ENCODE data around the gene DCAF4.

DNA sequence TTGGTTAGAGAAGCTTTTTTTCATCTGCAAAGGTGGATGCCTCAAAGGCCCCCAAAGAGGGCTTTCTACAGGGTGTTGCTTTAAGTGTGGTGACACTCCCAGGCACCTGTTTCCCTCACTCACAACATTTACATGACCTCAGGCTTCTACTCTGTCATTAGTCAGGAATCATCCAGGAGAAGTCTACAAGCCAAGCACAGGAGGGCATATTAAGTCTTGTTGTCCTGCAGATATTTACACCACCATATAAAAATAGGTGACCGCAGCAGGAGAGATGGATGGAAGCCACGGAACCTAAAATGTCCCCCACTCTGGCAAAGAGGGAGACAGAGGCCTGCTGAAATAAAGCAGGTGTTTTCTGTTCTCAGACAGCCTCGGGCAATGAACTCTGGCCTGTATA, 24.9 kb upstream of the DCAF4 start:
- no peak for TF ChIP-seq SIN3A (IDR thresholded peaks at IDR 0.05; ENCODE audit: borderline replicate concordance, insufficient read depth, low read length)
- TF ChIP-seq, protein P1, sequence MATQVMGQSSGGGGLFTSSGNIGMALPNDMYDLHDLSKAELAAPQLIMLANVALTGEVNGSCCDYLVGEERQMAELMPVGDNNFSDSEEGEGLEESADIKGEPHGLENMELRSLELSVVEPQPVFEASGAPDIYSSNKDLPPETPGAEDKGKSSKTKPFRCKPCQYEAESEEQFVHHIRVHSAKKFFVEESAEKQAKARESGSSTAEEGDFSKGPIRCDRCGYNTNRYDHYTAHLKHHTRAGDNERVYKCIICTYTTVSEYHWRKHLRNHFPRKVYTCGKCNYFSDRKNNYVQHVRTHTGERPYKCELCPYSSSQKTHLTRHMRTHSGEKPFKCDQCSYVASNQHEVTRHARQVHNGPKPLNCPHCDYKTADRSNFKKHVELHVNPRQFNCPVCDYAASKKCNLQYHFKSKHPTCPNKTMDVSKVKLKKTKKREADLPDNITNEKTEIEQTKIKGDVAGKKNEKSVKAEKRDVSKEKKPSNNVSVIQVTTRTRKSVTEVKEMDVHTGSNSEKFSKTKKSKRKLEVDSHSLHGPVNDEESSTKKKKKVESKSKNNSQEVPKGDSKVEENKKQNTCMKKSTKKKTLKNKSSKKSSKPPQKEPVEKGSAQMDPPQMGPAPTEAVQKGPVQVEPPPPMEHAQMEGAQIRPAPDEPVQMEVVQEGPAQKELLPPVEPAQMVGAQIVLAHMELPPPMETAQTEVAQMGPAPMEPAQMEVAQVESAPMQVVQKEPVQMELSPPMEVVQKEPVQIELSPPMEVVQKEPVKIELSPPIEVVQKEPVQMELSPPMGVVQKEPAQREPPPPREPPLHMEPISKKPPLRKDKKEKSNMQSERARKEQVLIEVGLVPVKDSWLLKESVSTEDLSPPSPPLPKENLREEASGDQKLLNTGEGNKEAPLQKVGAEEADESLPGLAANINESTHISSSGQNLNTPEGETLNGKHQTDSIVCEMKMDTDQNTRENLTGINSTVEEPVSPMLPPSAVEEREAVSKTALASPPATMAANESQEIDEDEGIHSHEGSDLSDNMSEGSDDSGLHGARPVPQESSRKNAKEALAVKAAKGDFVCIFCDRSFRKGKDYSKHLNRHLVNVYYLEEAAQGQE (IDR thresholded peaks at IDR 0.05; ENCODE audit: insufficient read depth in 1 of 2, low read depth in 2 of 2, low read length in 2 of 2) = no peak
